Vagina (tissue), 2 donors: ENCODE measurements around the gene ZNF407. TPM values are rescaled to one million over a fixed set of nuclear protein-coding genes. Genes with fewer than 3 reads are reported as not detected.

Experiments
- DNase-seq, 2 donors: peaks; one replicate each; pipeline ENCODE4 v3.0.0-alpha.2; 2017; ENCODE audit errors: extremely low spot score in 2 of 2
- H3K27ac ChIP-seq: fragments of 200-600 bp; sonication (generic); one replicate; pipeline ENCODE4 v1.5.1; 2019
- H3K27me3 ChIP-seq: fragments of 200-600 bp; sonication (generic); one replicate; pipeline ENCODE4 v1.5.1; 2019
- H3K36me3 ChIP-seq, 2 donors: fragments of 200-600 bp; sonication (generic); one replicate each; pipeline ENCODE4 v1.5.1; 2017 to 2019
- H3K4me1 ChIP-seq: fragments of 200-600 bp; sonication (generic); one replicate; pipeline ENCODE4 v1.5.1; 2019
- H3K4me3 ChIP-seq, 2 donors: fragments of 200-600 bp; sonication (generic); 1 replicate in 1 of 2; 2 replicates in 1 of 2; pipeline ENCODE4 v1.5.1; 2016 to 2019
- H3K9me3 ChIP-seq: fragments of 200-600 bp; sonication (generic); one replicate; pipeline ENCODE4 v1.5.1; 2019
- POLR2A ChIP-seq, 2 donors: fragments of 450-650 bp; IDR thresholded peaks; one replicate each; pipeline ENCODE4 v1.6.1; 2017; ENCODE audit warnings: antibody characterized with exemption in 2 of 2, mild to moderate bottlenecking in 2 of 2, moderate library complexity in 2 of 2
- POLR2AphosphoS5 ChIP-seq, 2 donors: sonication (generic); formaldehyde crosslinking; IDR thresholded peaks; one replicate each; pipeline ENCODE4 v1.9.0; 2017; ENCODE audit warnings: antibody characterized with exemption in 2 of 2, mild to moderate bottlenecking in 2 of 2, low read depth in 1 of 2; ENCODE audit not compliant: insufficient read depth in 1 of 2
- intact Hi-C: fragments of 100-400 bp; cut with DNase I; formaldehyde crosslinking; loops from one replicate; pipeline ENCODE4 v1.15.1; 2023
- total RNA-seq: library from RNA; depleted of rRNA; stranded (reverse); fragments of >200 nt; gene quantifications from one replicate; pipeline ENCODE4 v1.2.3, GENCODE V29; 2016
- TF ChIP-seq, protein P1 (sequence below), 3 experiments: fragments of 450-650 bp in 2 of 3; fragments of 200-600 bp in 1 of 3; sonication (generic) in 1 of 3; IDR thresholded peaks; one replicate each; pipeline ENCODE4 v1.5.1; 2017 to 2019; ENCODE audit warnings: antibody characterized with exemption in 3 of 3, mild to moderate bottlenecking in 2 of 3, moderate library complexity in 2 of 3

The ZNF407 gene
- total RNA-seq, 1 donor from 2014 or later, result 15.5 TPM

- Histone ChIP-seq H3K4me1 (no peaks in the 10 kb centered on the region), H3K27ac (no peak overlapping the region), H3K27me3 (no peaks in the 10 kb centered on the region), H3K4me3 (no peak overlapping the region), H3K36me3 (no peaks in the 10 kb centered on the region), H3K9me3 (no peaks in the 10 kb centered on the region)
- intact Hi-C loops, result no loop called here
- DNase-seq, result no peak
- TF ChIP-seq POLR2A (IDR thresholded peaks at IDR 0.05) (no peak), POLR2AphosphoS5 (IDR thresholded peaks at IDR 0.05; ENCODE audit: insufficient read depth in 1 of 2, low read depth in 1 of 2) (no peak)
- TF ChIP-seq, protein P1, sequence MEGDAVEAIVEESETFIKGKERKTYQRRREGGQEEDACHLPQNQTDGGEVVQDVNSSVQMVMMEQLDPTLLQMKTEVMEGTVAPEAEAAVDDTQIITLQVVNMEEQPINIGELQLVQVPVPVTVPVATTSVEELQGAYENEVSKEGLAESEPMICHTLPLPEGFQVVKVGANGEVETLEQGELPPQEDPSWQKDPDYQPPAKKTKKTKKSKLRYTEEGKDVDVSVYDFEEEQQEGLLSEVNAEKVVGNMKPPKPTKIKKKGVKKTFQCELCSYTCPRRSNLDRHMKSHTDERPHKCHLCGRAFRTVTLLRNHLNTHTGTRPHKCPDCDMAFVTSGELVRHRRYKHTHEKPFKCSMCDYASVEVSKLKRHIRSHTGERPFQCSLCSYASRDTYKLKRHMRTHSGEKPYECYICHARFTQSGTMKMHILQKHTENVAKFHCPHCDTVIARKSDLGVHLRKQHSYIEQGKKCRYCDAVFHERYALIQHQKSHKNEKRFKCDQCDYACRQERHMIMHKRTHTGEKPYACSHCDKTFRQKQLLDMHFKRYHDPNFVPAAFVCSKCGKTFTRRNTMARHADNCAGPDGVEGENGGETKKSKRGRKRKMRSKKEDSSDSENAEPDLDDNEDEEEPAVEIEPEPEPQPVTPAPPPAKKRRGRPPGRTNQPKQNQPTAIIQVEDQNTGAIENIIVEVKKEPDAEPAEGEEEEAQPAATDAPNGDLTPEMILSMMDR (IDR thresholded peaks at IDR 0.05), result no peak
Observed at GRCh38 chr18:74758995-74759394, 161.3 kb downstream of the ZNF407 start.

- intact Hi-C loops, result no loop called here
- H3K27me3 ChIP-seq, result no peaks in the 10 kb centered on the region
- no peak overlapping the region for H3K4me3 ChIP-seq
- H3K36me3 ChIP-seq, result no peaks in the 10 kb centered on the region
- TF ChIP-seq, protein P1 (IDR thresholded peaks at IDR 0.05), result no peak
- TF ChIP-seq POLR2A (IDR thresholded peaks at IDR 0.05) (no peak), POLR2AphosphoS5 (IDR thresholded peaks at IDR 0.05; ENCODE audit: insufficient read depth in 1 of 2, low read depth in 1 of 2) (no peak)
- no peaks in the 10 kb centered on the region for H3K4me1 ChIP-seq
- H3K9me3 ChIP-seq, result no peaks in the 10 kb centered on the region
- DNase-seq, result no peak
- H3K27ac ChIP-seq, result no peak overlapping the region
Observed at GRCh38 chr18:74760026-74760425, 162.4 kb downstream of the ZNF407 start.

GRCh38 chr18:74760436-74760835 lies 162.8 kb downstream of the ZNF407 start:
- no peak for TF ChIP-seq POLR2AphosphoS5 (IDR thresholded peaks at IDR 0.05; ENCODE audit: insufficient read depth in 1 of 2, low read depth in 1 of 2)
- TF ChIP-seq POLR2A (IDR thresholded peaks at IDR 0.05), result no peak
- TF ChIP-seq, protein P1 (IDR thresholded peaks at IDR 0.05), result no peak
- no peaks in the 10 kb centered on the region for H3K9me3 ChIP-seq
- H3K36me3 ChIP-seq, result no peaks in the 10 kb centered on the region

DNA sequence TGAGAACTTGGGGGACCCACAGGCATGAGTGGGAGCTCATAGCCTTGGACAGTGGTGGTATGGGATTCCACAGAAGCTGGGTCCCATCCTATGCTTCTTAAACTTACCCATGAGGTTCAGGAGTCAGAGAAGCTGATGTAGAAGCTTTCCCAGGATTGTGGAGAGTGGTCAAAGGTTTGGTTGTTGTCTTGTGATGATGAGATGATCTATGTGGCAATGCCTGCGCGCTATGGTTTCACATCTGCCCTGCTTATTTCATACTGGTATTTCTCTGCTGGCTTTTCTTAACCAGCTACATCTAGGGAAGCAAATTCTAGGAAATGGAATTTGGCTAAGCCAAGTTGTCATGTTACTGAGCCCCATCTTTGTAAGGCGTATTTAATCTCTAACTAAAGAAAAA lies 168.6 kb downstream of the ZNF407 start:
- no peak overlapping the region for H3K4me3 ChIP-seq
- H3K9me3 ChIP-seq, result no peaks in the 10 kb centered on the region
- H3K36me3 ChIP-seq, result no peaks in the 10 kb centered on the region
- H3K4me1 ChIP-seq, result no peaks in the 10 kb centered on the region
- TF ChIP-seq, protein P1 (IDR thresholded peaks at IDR 0.05), result no peak
- TF ChIP-seq POLR2AphosphoS5 (IDR thresholded peaks at IDR 0.05; ENCODE audit: insufficient read depth in 1 of 2, low read depth in 1 of 2), result no peak
- no peak for TF ChIP-seq POLR2A (IDR thresholded peaks at IDR 0.05)
- no peak for DNase-seq
- intact Hi-C loops, result no loop called here
- H3K27ac ChIP-seq, result no peak overlapping the region
- no peaks in the 10 kb centered on the region for H3K27me3 ChIP-seq

More at GRCh38 chr18:74760436-74760835, 162.8 kb downstream of the ZNF407 start:
- Histone ChIP-seq H3K27me3 (no peaks in the 10 kb centered on the region), H3K4me3 (no peak overlapping the region), H3K4me1 (no peaks in the 10 kb centered on the region), H3K27ac (no peak overlapping the region)
- no peak for DNase-seq
- intact Hi-C loops, result no loop called here

- Histone ChIP-seq H3K27me3 (no peaks in the 10 kb centered on the region), H3K36me3 (no peaks in the 10 kb centered on the region), H3K9me3 (no peaks in the 10 kb centered on the region), H3K27ac (no peak overlapping the region), H3K4me1 (no peaks in the 10 kb centered on the region), H3K4me3 (no peak overlapping the region)
- intact Hi-C loops, result no loop called here
- TF ChIP-seq POLR2A (IDR thresholded peaks at IDR 0.05), result no peak
- no peak for TF ChIP-seq POLR2AphosphoS5 (IDR thresholded peaks at IDR 0.05; ENCODE audit: insufficient read depth in 1 of 2, low read depth in 1 of 2)
- no peak for DNase-seq
Observed at GRCh38 chr18:74768096-74768495, 170.4 kb downstream of the ZNF407 start.
